Transverse colon (tissue), 4 donors: ENCODE data around the gene ZBTB39. TPM values are rescaled to one million over a fixed set of nuclear protein-coding genes. Genes with fewer than 3 reads are reported as not detected.

Experiments
- DNase-seq: peaks from one replicate; pipeline ENCODE4 v3.0.0-alpha.2; 2019
- H3K27ac ChIP-seq, 4 donors: fragments of 200-600 bp; sonication (generic); 2 replicates each; pipeline ENCODE4 v1.5.1; 2016 to 2018; ENCODE audit warnings: inconsistent platforms in 4 of 4
- H3K27me3 ChIP-seq: fragments of 200-600 bp; sonication (generic); 2 replicates; pipeline ENCODE4 v1.5.1; 2017; ENCODE audit warnings: inconsistent platforms
- H3K36me3 ChIP-seq, 4 donors: fragments of 200-600 bp; sonication (generic); 2 replicates each; pipeline ENCODE4 v1.5.1; 2017 to 2019; ENCODE audit warnings: inconsistent platforms in 4 of 4
- H3K4me1 ChIP-seq, 4 donors: fragments of 200-600 bp; sonication (generic); 2 replicates each; pipeline ENCODE4 v1.5.1; 2017 to 2020; ENCODE audit warnings: inconsistent platforms in 4 of 4
- H3K4me3 ChIP-seq, 4 donors: fragments of 200-600 bp; sonication (generic); 1 replicate in 1 of 4; 2 replicates in 3 of 4; pipeline versions ENCODE4 v1.5.1 to v1.6.1; 2017 to 2019; ENCODE audit warnings: inconsistent platforms in 4 of 4
- H3K9me3 ChIP-seq, 2 donors: fragments of 200-600 bp; sonication (generic); 2 replicates each; pipeline ENCODE4 v1.5.1; 2017 to 2019; ENCODE audit warnings: inconsistent platforms in 2 of 2
- CTCF ChIP-seq, 5 experiments: fragments of 200-600 bp in 3 of 5; fragments of 450-650 bp in 2 of 5; sonication (generic) in 3 of 5; IDR thresholded peaks; 1 replicate in 2 of 5; 2 replicates in 3 of 5; pipeline ENCODE4 v1.5.1; 2016 to 2017; ENCODE audit warnings: antibody characterized with exemption in 5 of 5, inconsistent platforms in 3 of 5, mild to moderate bottlenecking in 2 of 5, moderate library complexity in 1 of 5
- EP300 ChIP-seq: sonication (generic); formaldehyde crosslinking; IDR thresholded peaks from one replicate; pipeline ENCODE4 v1.6.1; 2017; ENCODE audit warnings: antibody characterized with exemption, low read depth
- POLR2A ChIP-seq: fragments of 450-650 bp; IDR thresholded peaks from one replicate; pipeline ENCODE4 v1.6.1; 2016; ENCODE audit warnings: antibody characterized with exemption, mild to moderate bottlenecking, moderate library complexity
- POLR2AphosphoS5 ChIP-seq, 3 donors: sonication (generic); formaldehyde crosslinking; IDR thresholded peaks; one replicate each; pipeline ENCODE4 v1.6.1; 2016; ENCODE audit warnings: antibody characterized with exemption in 3 of 3
- WGBS, 2 donors: methylation state at CpG; one replicate each; pipeline ENCODE4 v1.1.5; 2018; ENCODE audit warnings: low coverage in 1 of 2; 5-methylcytosine and 5-hydroxymethylcytosine counted together
- in situ Hi-C, 4 donors: fragments of 200-750 bp; cut with MboI; loops; one replicate each; pipeline versions ENCODE4 v1.15.0 to v1.15.1; 2017; ENCODE audit warnings: low sequenced_read_pairs in 3 of 4, low pct_ligation_motif_present in 1 of 4, low pct_unique_long_range_greater_than_20kb in 1 of 4
- intact Hi-C: fragments of 100-400 bp; cut with DNase I; formaldehyde crosslinking; loops from one replicate; pipeline ENCODE4 v1.15.1; 2023; ENCODE audit warnings: low total_unique reads
- total RNA-seq, 4 donors: library from RNA; depleted of rRNA; stranded (reverse); fragments of >200 nt; gene quantifications; one replicate each; pipeline ENCODE4 v1.1.0, GENCODE V29; 2016

ZBTB39 gene
- total RNA-seq, 4 donors from 2014 or later = 3.4 to 8.0 (median 4.8) TPM

- TF ChIP-seq EP300 (no peak), CTCF (IDR thresholded peaks at IDR 0.05) (no peak), POLR2AphosphoS5 (IDR thresholded peaks at IDR 0.05) (no peak), POLR2A (no peak)
- Histone ChIP-seq H3K4me3 (no peak overlapping the region), H3K9me3 (no peaks in the 10 kb centered on the region), H3K27ac (no peak overlapping the region), H3K36me3 (no peaks in the 10 kb centered on the region), H3K27me3 (no peaks in the 10 kb centered on the region), H3K4me1 (peaks cover 0 to 20% (median 1%) of the 10 kb centered on the region in 4 donors)
- 93% methylated on average over 26 of the region's 26 CpGs; no CpG with 5 or more reads in 1 of the 2 donors for WGBS, 2 donors
- DNase-seq = no peak
- intact Hi-C loops (no loop called here), in situ Hi-C loops (loop anchor here in 1 of 4 donors (10.0 kb wide), 1 partner anchor 241 kb away; the partner anchor contains the start of gene PRIM1)
Observed at GRCh38 chr12:56995201-56995929, 11.0 kb downstream of the ZBTB39 start.

- intact Hi-C loops (no loop called here), in situ Hi-C loops (loop anchor here in 1 of 4 donors (10.0 kb wide), 1 partner anchor 239 kb away; the partner anchor contains the start of gene PRIM1)
- WGBS, 2 donors = 88% methylated on average over 10 of the region's 10 CpGs; no CpG with 5 or more reads in 1 of the 2 donors
- TF ChIP-seq CTCF (IDR thresholded peaks at IDR 0.05) (no peak), POLR2AphosphoS5 (IDR thresholded peaks at IDR 0.05) (no peak), EP300 (no peak), POLR2A (no peak)
- H3K4me3 ChIP-seq = no peak overlapping the region
- no peaks in the 10 kb centered on the region for H3K36me3 ChIP-seq
- DNase-seq = no peak
- H3K27me3 ChIP-seq = no peaks in the 10 kb centered on the region
- H3K9me3 ChIP-seq = no peaks in the 10 kb centered on the region
- H3K4me1 ChIP-seq = peaks cover 0 to 17% (median 1%) of the 10 kb centered on the region in 4 donors
- no peak overlapping the region for H3K27ac ChIP-seq
Observed at GRCh38 chr12:56994231-56994746, 12.1 kb downstream of the ZBTB39 start.

- DNase-seq = no peak
- H3K9me3 ChIP-seq = no peaks in the 10 kb centered on the region
- peaks cover 0 to 14% (median 1%) of the 10 kb centered on the region in 4 donors for H3K4me1 ChIP-seq
- intact Hi-C loops (no loop called here), in situ Hi-C loops (loop anchor here in 1 of 4 donors (10.0 kb wide), 1 partner anchor 239 kb away; the partner anchor contains the start of gene PRIM1)
- WGBS, 2 donors = 53 to 72% methylated on average over 2 to 10 of the region's 10 CpGs
- no peaks in the 10 kb centered on the region for H3K36me3 ChIP-seq
- TF ChIP-seq CTCF (IDR thresholded peaks at IDR 0.05) = no peak
- TF ChIP-seq POLR2AphosphoS5 (IDR thresholded peaks at IDR 0.05) = no peak
- TF ChIP-seq EP300 = no peak
- TF ChIP-seq POLR2A = no peak
- H3K27ac ChIP-seq = no peak overlapping the region
- H3K4me3 ChIP-seq = no peak overlapping the region
- H3K27me3 ChIP-seq = no peaks in the 10 kb centered on the region
Observed at GRCh38 chr12:56993346-56993745, 13.0 kb downstream of the ZBTB39 start.
